GM23338 (cell line): ENCODE data around the gene TAAR2. TPM values are rescaled to one million over a fixed set of nuclear protein-coding genes. Genes with fewer than 3 reads are reported as not detected.

ENCODE experiments used
- ATAC-seq: fragments of 200-7000 bp; cut with Tn5 transposase; 3 replicates; pipeline ENCODE4 v1.9.1; 2020
- DNase-seq: peaks from one replicate; pipeline ENCODE4 v3.0.0-alpha.2; 2015; ENCODE audit warnings: low spot score
- H2AFZ ChIP-seq: fragments of 200-600 bp; sonication (generic); 2 replicates; pipeline ENCODE4 v1.8.0; 2016; ENCODE audit warnings: antibody characterized with exemption, mild to moderate bottlenecking, moderate library complexity
- H3F3A ChIP-seq: fragments of 200-600 bp; sonication (generic); replicated peaks from 2 replicates; pipeline ENCODE4 v1.8.0; 2017; ENCODE audit warnings: antibody characterized with exemption, mixed run types, low read depth
- H3K27ac ChIP-seq: fragments of 200-600 bp; sonication (generic); 2 replicates; pipeline ENCODE4 v1.6.1; 2016; ENCODE audit warnings: low read depth
- H3K27me3 ChIP-seq: fragments of 200-600 bp; sonication (generic); 2 replicates; pipeline ENCODE4 v1.8.0; 2016; ENCODE audit warnings: mild to moderate bottlenecking, mixed run types, moderate library complexity; ENCODE audit not compliant: insufficient read depth
- H3K36me3 ChIP-seq: fragments of 200-600 bp; sonication (generic); 2 replicates; pipeline ENCODE4 v1.8.0; 2016; ENCODE audit warnings: mild to moderate bottlenecking; ENCODE audit not compliant: insufficient read depth
- H3K4me1 ChIP-seq: fragments of 200-600 bp; sonication (generic); 2 replicates; pipeline ENCODE4 v1.8.0; 2016; ENCODE audit warnings: mild to moderate bottlenecking, moderate library complexity; ENCODE audit not compliant: insufficient read depth
- H3K4me2 ChIP-seq: fragments of 200-600 bp; sonication (generic); 2 replicates; pipeline ENCODE4 v1.7.1; 2017; ENCODE audit warnings: mixed run types
- H3K4me3 ChIP-seq: fragments of 200-600 bp; sonication (generic); 2 replicates; pipeline ENCODE4 v1.6.1; 2016; ENCODE audit warnings: mixed run types
- H3K79me2 ChIP-seq: fragments of 200-600 bp; sonication (generic); replicated peaks from 2 replicates; pipeline ENCODE4 v1.8.0; 2017; ENCODE audit warnings: mild to moderate bottlenecking; ENCODE audit not compliant: insufficient read depth
- H3K9me2 ChIP-seq: fragments of 200-600 bp; sonication (generic); 2 replicates; pipeline ENCODE4 v1.8.0; 2017; ENCODE audit not compliant: insufficient read depth
- H4K20me1 ChIP-seq: fragments of 200-600 bp; sonication (generic); replicated peaks from 2 replicates; pipeline ENCODE4 v1.8.0; 2017; ENCODE audit warnings: mild to moderate bottlenecking; ENCODE audit not compliant: insufficient read depth
- H3K27ac Mint-ChIP-seq: 2 replicates; pipeline ENCODE4 v1.8.0; 2020; ENCODE audit warnings: inconsistent platforms, mild to moderate bottlenecking, moderate library complexity, mixed read lengths
- H3K27me3 Mint-ChIP-seq: 3 replicates; pipeline ENCODE4 v1.8.0; 2022; ENCODE audit warnings: low read depth, mild to moderate bottlenecking, moderate library complexity, mixed read lengths, inconsistent platforms; ENCODE audit not compliant: insufficient read depth, poor library complexity
- H3K36me3 Mint-ChIP-seq: 3 replicates; pipeline ENCODE4 v1.8.0; 2021; ENCODE audit warnings: low read depth, mild to moderate bottlenecking, inconsistent platforms, moderate library complexity, mixed read lengths
- H3K4me1 Mint-ChIP-seq: 3 replicates; pipeline ENCODE4 v1.8.0; 2020; ENCODE audit warnings: mild to moderate bottlenecking, inconsistent platforms, mixed read lengths
- H3K4me3 Mint-ChIP-seq: 3 replicates; pipeline ENCODE4 v1.8.0; 2021; ENCODE audit warnings: moderate library complexity, mild to moderate bottlenecking, inconsistent platforms, mixed read lengths
- H3K9me3 Mint-ChIP-seq: 3 replicates; pipeline ENCODE4 v1.8.0; 2020; ENCODE audit warnings: moderate library complexity, mild to moderate bottlenecking, inconsistent platforms, mixed read lengths
- CREB1 ChIP-seq: fragments of 250-450 bp; sonication (Bioruptor Pico); IDR thresholded peaks from 2 replicates; pipeline ENCODE4 v1.5.0; 2020; ENCODE audit warnings: low read depth, mild to moderate bottlenecking, moderate library complexity
- CTCF ChIP-seq, 2 experiments: fragments of 200-600 bp in 1 of 2; sonication (generic) in 1 of 2; conservative IDR thresholded peaks; 2 replicates each; pipeline versions ENCODE4 v1.5.1 to v1.6.1; 2016 to 2017; ENCODE audit warnings: antibody characterized with exemption in 2 of 2, low read depth in 2 of 2, mild to moderate bottlenecking in 2 of 2, moderate library complexity in 1 of 2
- ETS1 ChIP-seq: IDR thresholded peaks from 2 replicates; pipeline ENCODE4 v1.6.1; 2016; ENCODE audit warnings: antibody characterized with exemption
- EZH2 ChIP-seq: fragments of 200-600 bp; sonication (generic); IDR thresholded peaks from one replicate; pipeline ENCODE4 v1.8.0; 2017; ENCODE audit warnings: antibody characterized with exemption, mild to moderate bottlenecking, low read depth; ENCODE audit not compliant: unreplicated experiment
- EZH2phosphoT487 ChIP-seq: fragments of 200-600 bp; sonication (generic); IDR thresholded peaks from one replicate; pipeline ENCODE4 v1.8.1; 2018; ENCODE audit warnings: antibody characterized with exemption; ENCODE audit not compliant: unreplicated experiment
- JUNB ChIP-seq: IDR thresholded peaks from one replicate; pipeline ENCODE4 v1.6.1; 2016; ENCODE audit warnings: antibody characterized with exemption; ENCODE audit not compliant: unreplicated experiment
- NANOG ChIP-seq: IDR thresholded peaks from 2 replicates; pipeline ENCODE4 v1.6.1; 2016; ENCODE audit warnings: antibody characterized with exemption, borderline replicate concordance
- POLR2AphosphoS5 ChIP-seq: IDR thresholded peaks from 2 replicates; pipeline ENCODE4 v1.6.1; 2016; ENCODE audit warnings: antibody characterized with exemption, low read depth
- REST ChIP-seq: IDR thresholded peaks from one replicate; pipeline ENCODE4 v1.6.1; 2018; ENCODE audit warnings: antibody characterized with exemption; ENCODE audit not compliant: unreplicated experiment
- STAT1 ChIP-seq: IDR thresholded peaks from one replicate; pipeline ENCODE4 v1.6.1; 2016; ENCODE audit warnings: antibody characterized with exemption; ENCODE audit not compliant: unreplicated experiment
- ZNF114 ChIP-seq: fragments of 250-450 bp; sonication (Bioruptor Pico); IDR thresholded peaks from 2 replicates; pipeline ENCODE4 v1.5.0; 2020; ENCODE audit warnings: mild to moderate bottlenecking, moderate library complexity
- ZNF331 ChIP-seq: fragments of 250-450 bp; sonication (Bioruptor Pico); IDR thresholded peaks from 2 replicates; pipeline ENCODE4 v1.5.0; 2020; ENCODE audit warnings: low read depth, mild to moderate bottlenecking, moderate library complexity
- ZNF462 ChIP-seq: fragments of 250-450 bp; sonication (Bioruptor Pico); IDR thresholded peaks from 2 replicates; pipeline ENCODE4 v1.5.0; 2020; ENCODE audit warnings: mild to moderate bottlenecking, moderate library complexity
- polyA plus RNA-seq: library from polyadenylated mRNA; unstranded; fragments of >200 nt; fragmentation: Nextera tagmentation; extraction: Ambion mirVana; gene quantifications from 2 replicates; pipeline ENCODE4 v1.2.1, GENCODE V29; 2016
- total RNA-seq: library from RNA; depleted of rRNA; stranded (reverse); fragments of >200 nt; shearing (Covaris generic); gene quantifications from 2 replicates; pipeline ENCODE4 v1.2.3, GENCODE V29; 2014

Gene TAAR2
- total and polyA plus RNA-seq, 2 experiments from 2014 or later: not detected

GRCh38 chr6:132664309-132665034 lies 40.4 kb upstream of the TAAR2 start:
- ATAC-seq (no peak), DNase-seq (no peak)
- Histone ChIP-seq H3K4me1 (peaks cover 8% of the 10 kb centered on the region), H4K20me1 (no peaks in the 10 kb centered on the region), H3K27ac (no peak overlapping the region), H2AFZ (no peak overlapping the region), H3K4me3 (no peak overlapping the region), H3K79me2 (no peaks in the 10 kb centered on the region), H3K36me3 (peaks cover 4% of the 10 kb centered on the region), H3K9me2 (peaks cover 3% of the 10 kb centered on the region; the same call in 1 of the 2 replicates), H3F3A (no peaks in the 10 kb centered on the region), H3K4me2 (no peak overlapping the region), H3K27me3 (no peaks in the 10 kb centered on the region)
- Mint-ChIP-seq H3K27me3 (no peaks in the 10 kb centered on the region), H3K36me3 (peaks cover 20% of the 10 kb centered on the region), H3K9me3 (peaks cover 12% of the 10 kb centered on the region; the same call in 2 of the 3 replicates), H3K27ac (no peak overlapping the region; the same call in 1 of the 2 replicates), H3K4me1 (peaks cover 15% of the 10 kb centered on the region), H3K4me3 (no peak overlapping the region)
- TF ChIP-seq ZNF462 (CRISPR knock-in tag) (no peak), ZNF114 (CRISPR knock-in tag) (no peak), EZH2 (no peak), ZNF331 (no peak), POLR2AphosphoS5 (no peak), ETS1 (no peak), CREB1 (CRISPR knock-in tag) (no peak), STAT1 (no peak), REST (no peak), JUNB (no peak), CTCF (conservative IDR thresholded peaks at IDR 0.05; ENCODE audit: low read depth in 2 of 2) (no peak), NANOG (no peak), EZH2phosphoT487 (no peak)
